ELR (cell line): Measurements from ENCODE around the gene GIT2.

Experiments
- DNase-seq: peaks from one replicate; pipeline ENCODE4 v3.0.0-alpha.2; 2015; ENCODE audit warnings: low read depth

Gene GIT2

DNA sequence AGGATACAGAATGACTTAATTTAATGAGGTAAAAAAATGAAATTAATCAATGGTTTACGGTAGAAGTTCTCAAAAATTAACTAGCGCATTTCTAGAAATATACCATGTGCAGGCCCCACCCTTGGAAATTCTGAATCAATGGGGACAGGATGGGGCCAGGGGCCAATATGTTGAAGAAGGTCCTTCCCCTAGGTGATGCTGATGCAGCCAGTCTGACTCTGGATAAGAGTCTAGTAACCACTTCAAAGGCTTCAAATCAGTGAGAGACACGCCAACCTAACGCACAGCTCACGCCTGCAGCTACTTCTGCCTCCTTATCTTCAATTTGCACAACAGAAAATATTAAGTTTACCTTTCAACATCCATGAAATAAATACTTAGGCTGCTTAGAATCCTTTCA, 14.9 kb downstream of the GIT2 start:
- DNase-seq = no peak

DNA sequence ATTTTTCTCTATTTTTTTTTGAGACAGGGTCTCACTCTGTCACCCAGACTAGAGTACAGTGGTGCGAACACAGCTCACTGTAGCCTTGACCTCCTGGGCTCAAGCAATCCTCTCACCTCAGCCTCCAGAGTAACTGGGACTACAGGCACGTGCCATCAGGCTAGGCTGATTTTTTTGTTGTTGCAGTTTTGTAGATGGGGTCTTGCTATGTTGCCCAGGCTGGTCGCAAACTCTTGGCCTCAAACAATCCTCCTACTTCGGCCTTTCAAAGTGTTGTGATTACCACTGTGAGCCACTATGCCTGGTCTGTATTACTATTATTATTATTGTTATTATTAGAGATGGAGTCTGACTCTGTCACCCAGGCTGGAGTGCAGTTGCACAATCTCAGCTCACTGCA, 23.3 kb downstream of the GIT2 start:
- DNase-seq = no peak

DNA sequence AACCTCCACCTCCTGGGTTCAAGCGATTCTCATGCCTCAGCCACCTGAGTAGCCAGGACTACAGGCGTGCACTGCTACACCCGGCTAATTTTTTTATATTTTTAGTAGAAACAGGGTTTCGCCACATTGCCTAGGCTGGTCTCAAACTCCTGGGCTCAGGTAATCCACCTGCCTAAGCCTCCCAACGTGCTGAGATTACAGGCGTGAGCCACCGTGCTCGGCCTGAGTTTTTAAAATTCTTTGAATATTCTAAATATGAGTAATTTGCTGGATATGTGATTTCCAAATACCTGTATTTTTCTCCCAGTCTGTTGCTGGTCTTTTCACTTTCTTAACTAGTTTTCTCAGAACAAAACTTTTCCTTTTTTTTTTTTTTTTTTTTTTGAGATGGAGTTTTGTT, 27.4 kb downstream of the GIT2 start:
- no peak for DNase-seq

DNA sequence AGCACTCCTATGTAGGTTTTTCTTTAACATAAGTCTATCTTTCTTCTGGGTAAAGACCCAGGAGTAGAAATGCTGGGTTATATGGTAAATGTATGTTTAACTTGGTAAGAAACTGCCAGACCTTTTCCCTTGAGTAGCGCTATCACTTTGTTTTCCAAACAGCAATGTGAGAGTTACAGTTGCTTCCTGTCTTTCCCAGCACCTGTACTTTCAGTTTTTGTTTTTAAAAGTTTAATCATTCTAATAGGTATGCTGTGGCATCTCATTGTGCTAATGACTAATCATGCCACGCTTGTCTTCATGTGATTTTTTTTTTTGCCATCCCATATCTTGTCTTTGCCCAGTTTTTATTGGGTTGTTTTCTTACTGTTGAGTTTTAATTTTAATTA, 28.1 kb downstream of the GIT2 start:
- DNase-seq = no peak

DNA sequence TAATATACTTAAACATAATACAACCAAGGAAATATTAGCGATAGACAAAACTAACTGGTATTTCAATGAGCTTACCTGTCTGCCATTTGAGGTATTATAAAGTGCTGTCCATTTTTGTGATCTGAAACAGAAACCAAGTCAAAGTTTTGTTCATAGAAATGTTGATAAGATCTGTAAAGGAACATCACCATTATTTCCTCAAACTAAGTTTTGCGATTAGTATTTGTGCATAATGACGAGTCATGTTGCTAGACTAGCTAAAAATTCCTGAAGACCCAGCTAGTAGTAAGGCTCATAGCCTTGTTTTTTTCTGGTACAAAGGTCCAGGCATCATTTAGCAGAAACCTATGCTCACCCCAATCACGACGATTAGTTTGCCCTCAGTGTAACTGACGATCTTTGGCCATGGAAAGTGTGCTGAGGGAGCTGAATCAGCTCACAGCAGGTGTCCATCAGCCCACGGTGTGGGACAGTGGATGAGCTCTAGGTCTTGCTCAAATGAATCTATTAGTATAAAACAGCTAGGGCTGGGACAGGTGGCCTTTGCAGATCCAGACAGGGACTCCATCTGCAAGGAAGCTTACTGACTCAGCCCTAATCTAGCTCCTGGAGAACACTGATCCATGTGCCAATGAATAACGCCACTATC, 28.7 kb downstream of the GIT2 start:
- no peak for DNase-seq

DNA sequence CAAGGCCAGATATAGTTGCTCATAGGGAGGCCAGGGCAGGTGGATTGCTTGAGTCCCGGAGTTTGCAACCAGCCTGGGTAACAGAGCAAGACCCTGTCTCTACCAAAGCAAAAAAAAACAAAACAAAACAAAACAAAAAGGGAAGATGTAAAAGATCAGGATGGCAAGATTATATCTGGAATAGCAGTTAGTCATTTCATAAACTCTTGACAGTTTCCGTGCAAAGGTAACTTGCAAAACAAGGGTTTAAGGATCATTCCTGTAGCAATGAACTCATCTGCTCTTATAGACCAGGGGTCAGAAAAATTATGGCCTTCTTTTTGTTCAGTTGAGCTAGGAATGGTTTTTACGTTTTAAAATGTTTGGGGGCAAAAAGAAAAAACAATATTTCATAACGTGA, 29.6 kb downstream of the GIT2 start:
- DNase-seq = no peak

DNA sequence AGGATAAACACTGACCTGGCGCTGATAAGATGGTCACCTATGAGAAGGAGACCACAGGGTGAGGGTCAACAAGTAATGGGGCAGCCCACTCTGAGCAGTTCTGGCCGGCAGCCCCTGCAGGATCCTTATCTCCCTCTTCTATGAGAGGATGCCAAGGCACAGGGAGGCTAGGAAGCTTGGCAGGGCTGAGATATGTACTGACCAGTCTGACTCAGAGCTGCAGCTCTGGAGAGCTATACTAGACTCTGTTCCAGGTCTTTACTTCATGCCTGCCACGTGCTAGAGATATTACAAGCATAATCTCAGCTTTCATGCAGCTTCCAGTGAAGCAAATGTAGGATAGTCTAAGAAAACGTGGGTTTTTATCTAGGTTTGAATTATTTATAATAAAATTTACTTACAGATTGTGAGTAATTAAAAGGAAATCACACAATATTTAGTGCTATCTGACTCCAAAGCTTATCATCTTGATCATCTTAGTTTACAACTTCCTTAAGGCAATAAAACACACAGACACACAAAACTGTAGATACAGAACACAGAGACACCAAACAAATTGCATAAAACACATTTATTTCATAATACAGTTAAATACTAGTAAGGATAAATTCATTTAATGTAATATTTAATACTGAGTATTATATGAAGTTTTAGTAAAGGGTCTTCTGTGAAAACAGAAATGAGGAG, 32.3 kb downstream of the GIT2 start:
- peak; percentile 42 for DNase-seq

DNA sequence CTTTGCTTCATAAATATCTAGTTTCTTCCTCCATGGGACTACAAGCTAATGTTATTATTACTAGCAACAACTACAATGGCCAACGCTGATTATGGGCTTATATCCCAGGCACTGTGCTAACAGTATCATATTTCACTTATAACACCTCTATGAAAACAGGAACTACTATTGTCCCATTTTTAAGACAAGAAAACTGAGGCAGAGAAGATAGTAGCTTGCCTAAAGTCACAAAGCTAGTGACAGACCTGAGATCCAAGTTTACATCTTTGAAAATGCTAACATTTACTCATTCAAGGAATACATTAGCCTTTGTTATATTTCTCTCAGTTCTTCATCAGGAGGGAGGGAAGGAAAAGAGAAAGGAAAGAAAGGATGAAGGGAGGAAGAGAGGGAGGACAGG, 32.8 kb downstream of the GIT2 start:
- DNase-seq = no peak

DNA sequence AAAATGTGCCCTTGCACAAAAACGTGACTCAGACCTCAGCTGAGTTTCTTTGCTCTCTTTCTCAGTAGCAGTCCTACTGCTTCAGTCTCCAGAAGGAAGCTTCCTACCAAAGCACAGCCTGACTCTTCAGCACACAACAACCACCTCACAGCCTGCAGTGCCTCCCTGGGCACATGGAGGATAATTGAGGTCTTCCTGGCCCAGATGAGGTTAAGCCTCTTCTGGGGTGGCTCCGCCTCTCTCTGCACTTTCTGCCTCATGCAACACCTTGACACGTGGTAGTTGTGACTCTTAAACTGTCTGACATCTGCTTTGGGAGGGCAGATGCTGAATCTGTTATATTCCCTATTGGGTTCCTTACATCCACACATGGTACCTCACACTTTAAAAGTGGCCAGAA, 33.8 kb downstream of the GIT2 start:
- DNase-seq = no peak

DNA sequence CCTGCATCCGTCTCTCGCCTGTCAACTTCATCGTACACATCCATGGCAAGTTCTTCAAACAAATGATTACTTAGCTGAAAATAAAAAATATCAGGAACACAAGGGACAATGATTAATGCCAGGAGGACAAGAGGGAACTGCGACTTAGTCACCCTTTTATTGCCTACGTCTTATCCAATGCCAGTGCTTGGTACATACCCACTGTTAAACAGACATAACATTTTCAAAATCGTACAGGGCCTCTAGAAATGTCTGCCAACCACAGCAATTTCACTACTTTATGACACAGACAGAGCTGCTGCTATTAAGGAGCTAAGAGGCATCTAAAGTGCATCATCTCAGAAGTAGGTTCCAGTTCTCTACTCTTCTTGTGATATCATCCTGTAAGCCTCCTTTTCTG, 34.6 kb downstream of the GIT2 start:
- no peak for DNase-seq

DNA sequence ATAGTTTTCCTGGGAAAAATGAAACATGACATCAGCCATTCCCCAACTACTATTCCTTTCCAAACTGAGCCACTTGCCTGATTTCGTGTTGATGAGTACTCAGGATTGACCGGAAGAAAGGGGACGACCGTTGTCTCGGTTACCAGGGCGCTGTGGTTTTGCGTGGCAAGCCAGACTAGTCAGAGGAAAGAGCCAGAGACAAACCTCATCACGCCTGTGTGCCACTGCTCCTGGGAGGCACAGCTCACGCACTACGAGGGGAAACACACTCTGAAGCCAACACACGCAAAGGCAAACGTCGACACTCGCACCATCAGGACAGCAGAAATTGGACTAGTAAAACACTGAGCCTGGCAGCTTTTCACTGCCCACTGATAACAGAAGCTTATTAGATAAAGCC, 35.0 kb downstream of the GIT2 start:
- DNase-seq = no peak

DNA sequence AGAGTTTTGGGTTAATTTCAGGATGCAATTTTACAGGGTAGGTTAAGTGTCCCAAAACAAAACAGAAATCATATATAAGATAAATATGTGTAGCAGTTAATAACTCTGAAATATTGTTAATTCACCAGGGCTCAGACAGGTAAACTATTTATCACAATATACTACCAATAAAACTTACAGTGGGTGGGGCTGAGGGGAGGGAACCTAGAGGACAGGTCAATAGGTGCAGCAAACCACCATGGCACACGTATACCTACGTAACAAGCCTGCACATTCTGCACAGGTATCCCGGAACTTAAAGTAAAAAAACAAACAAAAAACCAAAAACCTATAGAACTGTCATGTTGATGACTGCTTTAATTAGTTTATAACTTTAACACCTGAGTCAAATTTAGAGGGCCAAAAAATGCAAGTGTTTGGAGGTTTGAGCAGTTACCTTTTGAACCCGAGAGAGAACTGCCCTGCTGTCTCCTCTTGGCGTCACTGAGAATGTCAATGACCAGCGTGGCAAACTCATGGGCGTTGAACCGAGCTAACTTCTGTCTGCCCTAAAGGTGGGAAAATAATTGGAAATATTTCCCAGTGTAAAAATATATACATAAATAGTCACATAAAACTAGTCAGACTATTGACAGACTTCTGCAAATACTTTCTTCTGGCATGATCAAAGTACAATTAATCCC, 36.6 kb downstream of the GIT2 start:
- no peak for DNase-seq

DNA sequence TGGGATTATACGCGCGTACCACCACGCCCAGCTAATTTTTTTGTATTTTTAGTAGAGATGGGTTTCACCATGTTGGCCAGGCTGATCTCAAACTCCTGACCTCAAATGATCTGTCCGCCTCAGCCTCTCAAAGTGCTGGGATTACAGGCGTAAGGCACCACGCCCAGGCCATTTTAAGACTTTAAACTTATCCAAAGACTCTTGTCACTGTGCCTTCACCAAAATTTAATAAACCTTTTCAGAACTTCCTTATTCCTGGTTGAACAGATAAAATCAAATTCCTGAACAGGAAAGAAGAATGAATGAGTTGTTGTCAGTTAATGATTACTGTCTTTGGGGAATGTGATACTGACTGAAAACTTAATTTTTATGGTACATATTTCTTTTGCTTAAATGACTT, 37.8 kb downstream of the GIT2 start:
- no peak for DNase-seq

DNA sequence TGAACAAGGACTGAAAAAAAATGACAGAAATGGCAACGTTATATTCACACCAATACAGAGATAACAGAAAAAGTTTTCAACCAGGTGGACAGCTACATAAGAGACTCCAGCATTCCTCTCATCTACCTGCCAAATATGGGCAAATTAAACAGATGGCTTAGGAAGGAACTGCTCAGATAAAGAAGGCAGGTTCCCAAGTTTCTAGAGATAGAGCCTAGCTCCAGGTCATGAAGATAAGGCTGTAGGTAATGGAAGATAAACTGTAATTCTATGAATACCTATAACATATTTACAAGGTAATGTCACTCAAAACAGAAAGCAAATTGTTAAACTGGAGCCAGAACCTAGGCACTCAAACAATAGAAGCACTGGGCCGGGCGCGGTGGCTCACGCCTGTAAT, 42.5 kb downstream of the GIT2 start:
- DNase-seq = no peak

DNA sequence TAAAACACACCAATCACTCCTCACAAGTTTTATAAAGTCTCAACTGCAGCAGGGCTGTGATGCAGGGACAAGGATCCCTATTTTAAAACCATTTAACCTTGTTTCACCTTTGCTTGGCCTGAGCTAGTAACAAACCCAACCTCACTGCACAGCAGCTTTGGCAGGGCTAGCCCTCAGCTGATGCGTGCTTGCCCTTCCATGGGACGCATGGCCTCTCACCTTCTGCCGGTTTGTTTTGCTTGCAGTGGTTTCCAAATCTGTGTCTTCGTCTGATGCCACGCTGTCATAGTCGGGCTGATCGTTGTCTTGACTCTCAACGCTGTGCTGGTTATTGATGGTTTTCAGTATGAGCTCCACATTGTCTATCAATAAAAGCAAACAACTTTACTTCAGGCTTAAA, 43.3 kb downstream of the GIT2 start:
- DNase-seq = no peak

DNA sequence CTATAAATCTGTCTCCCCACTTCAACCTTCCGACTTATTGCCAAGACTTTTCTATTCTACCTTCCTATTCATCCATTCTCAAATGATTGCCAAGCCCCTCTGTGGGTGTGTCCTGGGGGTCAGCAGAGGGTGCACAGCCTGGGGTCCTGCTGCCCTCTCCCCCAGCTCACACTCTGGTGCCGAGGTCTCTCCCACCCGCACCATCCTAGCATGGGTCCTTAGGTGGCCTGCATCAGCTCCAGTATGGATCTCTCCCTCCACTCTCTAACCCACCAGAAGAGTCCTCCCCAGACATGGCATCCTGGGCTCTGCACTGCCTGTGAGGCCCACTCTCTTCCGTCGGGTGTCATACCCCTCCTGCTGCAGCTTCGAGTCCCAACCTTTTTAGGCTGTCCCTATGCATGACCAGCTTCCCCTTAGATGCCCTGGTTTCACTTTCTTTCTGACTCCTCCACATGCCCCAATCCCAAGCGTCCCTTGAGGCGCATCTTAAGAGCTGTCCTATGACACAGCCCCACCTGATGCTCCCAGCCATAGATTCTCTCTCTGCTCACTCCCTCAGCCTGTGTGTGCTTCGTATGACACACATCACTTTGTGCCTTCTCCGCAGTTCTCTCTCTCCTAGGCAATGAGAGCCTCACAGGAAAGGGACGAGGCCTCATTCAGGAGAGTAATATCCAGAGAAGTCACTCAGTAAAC, 43.9 kb downstream of the GIT2 start:
- peak; percentile 31 for DNase-seq

DNA sequence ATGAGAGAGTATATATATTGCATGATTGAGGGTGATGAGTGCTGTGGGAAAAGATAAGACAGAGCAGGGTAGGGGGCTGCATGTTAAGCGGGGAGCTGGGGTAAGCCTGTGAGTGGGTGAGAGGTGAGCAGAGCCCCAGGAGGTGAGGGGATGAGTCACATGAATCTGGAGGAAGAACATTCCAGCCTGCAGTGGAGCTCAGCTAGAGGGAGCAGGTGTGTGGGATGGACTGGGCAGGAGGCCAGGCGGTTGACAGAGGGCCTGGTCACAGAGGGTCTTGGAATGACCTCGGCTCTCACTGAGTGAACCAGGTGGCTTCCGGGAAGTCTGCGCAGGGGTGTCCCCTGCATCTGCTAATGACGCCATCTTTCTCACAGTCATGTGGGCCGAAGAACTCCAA, 44.4 kb downstream of the GIT2 start:
- DNase-seq = peak; percentile 87

DNA sequence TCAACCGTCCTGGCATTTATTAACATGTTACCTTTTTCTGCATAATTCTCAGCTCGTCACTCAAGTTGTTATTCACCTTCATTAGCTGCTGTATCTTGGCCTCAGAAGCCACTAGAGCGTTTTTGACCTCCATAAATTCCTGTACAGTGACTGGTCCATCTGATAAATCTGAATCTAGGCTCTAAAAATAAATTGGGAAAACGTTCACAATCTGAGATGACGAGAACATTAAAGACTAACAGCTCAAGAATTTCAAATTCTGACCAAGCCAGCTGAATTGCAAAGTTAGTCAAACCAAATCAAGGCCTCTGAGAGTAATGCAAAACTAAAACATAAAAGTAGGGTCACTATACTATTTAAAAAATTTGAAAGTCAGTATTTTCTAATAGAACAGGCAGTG, 45.0 kb downstream of the GIT2 start:
- DNase-seq = peak; percentile 95

DNA sequence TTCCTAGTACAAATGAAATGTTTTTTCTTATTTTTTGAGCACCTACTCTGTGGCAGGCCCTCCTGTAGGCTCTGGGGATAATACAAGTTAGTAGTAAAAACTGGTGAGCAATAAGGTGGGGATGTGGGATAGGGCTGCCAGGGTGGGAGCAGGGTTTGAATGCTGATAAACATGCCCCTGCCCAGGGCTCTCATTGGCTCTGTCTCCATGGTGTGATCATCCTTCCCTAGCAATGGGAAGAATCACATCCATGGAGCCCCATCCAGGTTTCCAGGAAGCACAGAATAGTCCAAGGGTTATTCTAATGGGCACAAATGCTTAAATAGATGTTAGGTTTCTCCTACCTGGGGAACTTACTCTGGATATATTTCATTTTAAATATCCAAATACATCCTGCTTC, 45.5 kb downstream of the GIT2 start:
- DNase-seq = no peak

DNA sequence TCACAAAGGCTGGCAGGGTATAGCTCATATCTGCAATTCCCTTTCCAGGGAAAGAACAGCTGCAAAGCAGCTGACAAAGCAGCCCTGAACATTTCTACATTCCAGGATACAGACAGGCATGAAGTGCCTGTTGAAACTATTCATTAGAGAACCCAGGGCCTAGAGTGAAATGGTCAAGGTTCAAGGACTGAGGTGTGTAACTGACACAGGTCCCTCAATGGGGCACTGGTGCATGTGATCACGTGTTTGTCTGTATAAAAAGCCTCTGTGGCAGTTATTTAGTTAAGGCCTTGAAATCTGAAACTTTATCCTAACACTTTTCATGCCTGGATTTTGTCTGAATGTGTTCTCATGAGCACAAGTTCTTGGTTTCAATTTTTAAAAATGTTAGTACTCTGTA, 47.1 kb downstream of the GIT2 start:
- no peak for DNase-seq

DNA sequence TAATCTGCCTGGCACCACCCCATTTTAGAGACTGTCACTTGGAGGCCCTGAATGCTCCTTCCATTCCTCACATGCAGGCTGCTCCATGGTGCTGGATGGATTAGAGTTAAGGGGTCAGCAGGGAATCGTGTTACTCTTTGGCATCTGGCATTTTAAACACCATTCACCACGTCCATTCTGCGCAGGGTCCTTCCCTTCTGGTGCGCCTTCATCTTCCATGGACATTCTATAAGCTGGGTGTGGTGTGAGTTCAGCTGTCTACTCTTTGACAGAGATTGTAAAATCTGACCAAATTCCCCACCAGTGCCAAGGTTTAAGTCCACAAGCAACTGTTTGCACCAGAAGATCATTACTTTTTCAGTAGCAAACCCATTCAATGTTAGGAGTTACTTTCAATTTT, 47.8 kb downstream of the GIT2 start:
- no peak for DNase-seq

DNA sequence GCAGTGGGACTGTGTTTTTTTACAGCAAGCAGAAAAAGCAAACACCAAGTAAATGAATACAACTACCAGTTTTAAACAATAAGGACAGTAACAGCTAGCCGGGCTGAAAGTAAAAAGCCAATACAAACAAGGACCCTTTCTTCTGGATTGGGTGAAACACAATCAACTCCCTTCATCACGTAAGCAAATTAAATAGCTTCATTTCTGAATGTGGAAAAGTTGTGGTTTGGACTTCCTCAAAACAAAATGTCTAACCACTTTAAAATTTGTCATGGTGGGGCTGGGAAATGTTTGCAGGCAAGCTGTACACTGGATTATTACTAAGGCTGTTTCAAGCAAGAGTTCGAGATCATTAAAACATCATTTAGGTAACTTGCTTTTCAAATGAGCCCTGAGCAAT, 48.6 kb downstream of the GIT2 start:
- peak; percentile 72 for DNase-seq

DNA sequence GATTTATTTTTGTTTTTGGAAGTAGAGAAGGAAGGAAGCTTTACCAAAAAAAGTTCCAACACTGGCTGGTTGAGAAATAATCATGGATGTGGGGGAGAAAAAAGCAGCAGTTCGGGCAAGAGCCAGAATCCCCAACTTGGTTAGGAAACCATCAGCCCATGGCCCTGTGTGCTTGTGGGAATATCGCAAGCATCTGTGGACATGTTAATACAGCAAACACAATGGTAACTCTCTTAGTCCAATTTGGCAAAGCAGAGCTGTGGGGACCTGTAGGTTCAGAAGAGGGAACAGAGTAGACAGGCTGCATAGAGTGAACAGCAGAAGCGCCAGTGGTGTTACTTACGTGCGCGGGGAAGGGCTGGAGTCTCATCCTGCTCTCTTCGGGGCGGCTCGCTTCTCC, 49.3 kb downstream of the GIT2 start:
- DNase-seq = no peak
